CD4-positive, alpha-beta T cell (primary cell): ENCODE data around the gene OPCML. TPM values are rescaled to one million over a fixed set of nuclear protein-coding genes. Genes with fewer than 3 reads are reported as not detected.

Source experiments
- ATAC-seq: fragments of 200-7000 bp; cut with Tn5 transposase; one replicate; pipeline ENCODE4 v1.10.0; 2022; ENCODE audit warnings: mild to moderate bottlenecking; ENCODE audit not compliant: poor library complexity
- CTCF ChIA-PET: fragments of 350-600 bp; sonication (Branson Sonifier 250); formaldehyde crosslinking; loops from one replicate; lab custom pipeline; 2021; ENCODE audit warnings: antibody characterized with exemption, inconsistent platforms; lab: Charles Lee
- POLR2A ChIA-PET: fragments of 350-600 bp; sonication (Branson Sonifier 250); formaldehyde crosslinking; loops from one replicate; lab custom pipeline; 2021; ENCODE audit warnings: antibody characterized with exemption, inconsistent platforms; lab: Charles Lee
- DNase-seq, 14 experiments: peaks; one replicate each; pipeline ENCODE4 v3.0.0-alpha.2; 2013 to 2020; ENCODE audit warnings: mixed read lengths in 2 of 14
- H3K27ac ChIP-seq, 2 donors: one replicate each; pipeline versions ENCODE4 v1.5.1 to v1.7.0; 2013; ENCODE audit warnings: low read length in 2 of 2, low read depth in 1 of 2, mild to moderate bottlenecking in 1 of 2
- H3K27me3 ChIP-seq, 2 experiments: 1 replicate in 1 of 2; 2 replicates in 1 of 2; pipeline versions ENCODE4 v1.6.1 to v1.7.0; 2013; ENCODE audit warnings: low read length in 2 of 2, control low read depth in 1 of 2, mild to moderate bottlenecking in 1 of 2, moderate library complexity in 1 of 2; ENCODE audit not compliant: insufficient read depth in 2 of 2, control insufficient read depth in 1 of 2
- H3K36me3 ChIP-seq: one replicate; pipeline ENCODE4 v1.6.1; 2013; ENCODE audit warnings: low read length, control low read depth; ENCODE audit not compliant: insufficient read depth
- H3K4me1 ChIP-seq: one replicate; pipeline ENCODE4 v1.6.1; 2013; ENCODE audit warnings: low read length, control low read depth; ENCODE audit not compliant: insufficient read depth
- H3K4me3 ChIP-seq: one replicate; pipeline ENCODE4 v1.5.1; 2013; ENCODE audit warnings: mild to moderate bottlenecking, low read length, moderate library complexity
- H3K9me3 ChIP-seq, 2 experiments: 1 replicate in 1 of 2; 2 replicates in 1 of 2; pipeline versions ENCODE4 v1.6.1 to v1.7.0; 2013; ENCODE audit warnings: low read length in 2 of 2, mild to moderate bottlenecking in 2 of 2, control low read depth in 1 of 2, moderate library complexity in 1 of 2; ENCODE audit not compliant: control insufficient read depth in 1 of 2, insufficient read depth in 1 of 2
- H3K27ac Mint-ChIP-seq: one replicate; pipeline ENCODE4 v1.8.0; 2020; ENCODE audit warnings: mixed read lengths
- H3K27me3 Mint-ChIP-seq: one replicate; pipeline ENCODE4 v1.8.0; 2021; ENCODE audit warnings: mixed read lengths
- H3K36me3 Mint-ChIP-seq: one replicate; pipeline ENCODE4 v1.8.0; 2021; ENCODE audit warnings: low read depth, mixed read lengths
- H3K4me1 Mint-ChIP-seq: one replicate; pipeline ENCODE4 v1.8.0; 2021; ENCODE audit warnings: low read depth, mixed read lengths
- H3K4me3 Mint-ChIP-seq: one replicate; pipeline ENCODE4 v1.8.0; 2020; ENCODE audit warnings: mild to moderate bottlenecking, mixed read lengths
- H3K9me3 Mint-ChIP-seq: one replicate; pipeline ENCODE4 v1.8.0; 2020; ENCODE audit warnings: mixed read lengths
- CTCF ChIP-seq: fragments of 200-600 bp; IDR thresholded peaks from one replicate; pipeline ENCODE4 v1.8.0; 2022; ENCODE audit warnings: antibody characterized with exemption, mild to moderate bottlenecking
- intact Hi-C, 2 experiments: fragments of 100-400 bp; cut with DNase I in 1 of 2; cut with micrococcal nuclease in 1 of 2; formaldehyde crosslinking; loops; one replicate each; pipeline versions ENCODE4 v1.15.1 to v1.9.0; 2023 to 2025; cut with DNase I, micrococcal nuclease
- total RNA-seq, 174 experiments: library from RNA in 2 of 174; stranded (reverse) in 2 of 174; gene quantifications; one replicate each; pipeline ENCODE4 v1.2.3 and lab custom pipeline; 2021 to 2026

Gene OPCML
- total RNA-seq, 2 experiments from 2014 or later: not detected

GRCh38 chr11:132981131-132981956 is 551.0 kb downstream of the OPCML start:
- Mint-ChIP-seq H3K9me3 (no peaks in the 10 kb centered on the region), H3K4me3 (no peak overlapping the region), H3K27ac (no peak overlapping the region), H3K27me3 (peaks cover 5% of the 10 kb centered on the region), H3K36me3 (no peaks in the 10 kb centered on the region), H3K4me1 (no peaks in the 10 kb centered on the region)
- Histone ChIP-seq H3K4me3 (no peak overlapping the region), H3K4me1 (no peaks in the 10 kb centered on the region), H3K36me3 (no peaks in the 10 kb centered on the region), H3K27ac (no peak overlapping the region), H3K9me3 (no peaks in the 10 kb centered on the region), H3K27me3 (no peaks in the 10 kb centered on the region)
- ATAC-seq (no peak), DNase-seq (no peak)
- POLR2A ChIA-PET: no interaction called here
- intact Hi-C loops: no loop called here
- CTCF ChIA-PET: interaction anchor here (0.7 kb wide), 1 partner anchor 14 kb away, joined by 3 read pairs; no protein-coding TSS in a partner anchor
- no peak for TF ChIP-seq CTCF

- Mint-ChIP-seq H3K4me1 (no peaks in the 10 kb centered on the region), H3K4me3 (no peak overlapping the region), H3K36me3 (no peaks in the 10 kb centered on the region), H3K9me3 (no peaks in the 10 kb centered on the region), H3K27me3 (peaks cover 10% of the 10 kb centered on the region), H3K27ac (no peak overlapping the region)
- no peak for TF ChIP-seq CTCF
- H3K9me3 ChIP-seq: no peaks in the 10 kb centered on the region
- H3K27me3 ChIP-seq: no peaks in the 10 kb centered on the region
- H3K4me1 ChIP-seq: no peaks in the 10 kb centered on the region
- CTCF ChIA-PET: no interaction called here
- no peak for DNase-seq
- POLR2A ChIA-PET: no interaction called here
- H3K36me3 ChIP-seq: no peaks in the 10 kb centered on the region
- H3K4me3 ChIP-seq: no peak overlapping the region
- intact Hi-C loops: no loop called here
- H3K27ac ChIP-seq: no peak overlapping the region
- no peak for ATAC-seq
Observed at GRCh38 chr11:132980670-132981069, 551.6 kb downstream of the OPCML start.

- ChIA-PET CTCF (no interaction called here), POLR2A (no interaction called here)
- intact Hi-C loops: no loop called here
- no peak for TF ChIP-seq CTCF
- H3K4me1 Mint-ChIP-seq: no peaks in the 10 kb centered on the region
- Histone ChIP-seq H3K9me3 (no peaks in the 10 kb centered on the region), H3K27ac (no peak overlapping the region), H3K4me3 (no peak overlapping the region), H3K36me3 (no peaks in the 10 kb centered on the region), H3K4me1 (no peaks in the 10 kb centered on the region), H3K27me3 (no peaks in the 10 kb centered on the region)
- DNase-seq (no peak), ATAC-seq (no peak)
- H3K9me3 Mint-ChIP-seq: no peaks in the 10 kb centered on the region
- peaks cover 17% of the 10 kb centered on the region for H3K27me3 Mint-ChIP-seq
- H3K36me3 Mint-ChIP-seq: no peaks in the 10 kb centered on the region
- no peak overlapping the region for H3K4me3 Mint-ChIP-seq
- no peak overlapping the region for H3K27ac Mint-ChIP-seq
Observed at GRCh38 chr11:132977746-132978145, 554.6 kb downstream of the OPCML start.
